ENCODE results near the gene APLP2. TPM values are rescaled to one million over a fixed set of nuclear protein-coding genes. Genes with fewer than 3 reads are reported as not detected.

Gene APLP2
- total and polyA plus RNA-seq, 4 donors = 190 to 337 (median 233) TPM

DNA sequence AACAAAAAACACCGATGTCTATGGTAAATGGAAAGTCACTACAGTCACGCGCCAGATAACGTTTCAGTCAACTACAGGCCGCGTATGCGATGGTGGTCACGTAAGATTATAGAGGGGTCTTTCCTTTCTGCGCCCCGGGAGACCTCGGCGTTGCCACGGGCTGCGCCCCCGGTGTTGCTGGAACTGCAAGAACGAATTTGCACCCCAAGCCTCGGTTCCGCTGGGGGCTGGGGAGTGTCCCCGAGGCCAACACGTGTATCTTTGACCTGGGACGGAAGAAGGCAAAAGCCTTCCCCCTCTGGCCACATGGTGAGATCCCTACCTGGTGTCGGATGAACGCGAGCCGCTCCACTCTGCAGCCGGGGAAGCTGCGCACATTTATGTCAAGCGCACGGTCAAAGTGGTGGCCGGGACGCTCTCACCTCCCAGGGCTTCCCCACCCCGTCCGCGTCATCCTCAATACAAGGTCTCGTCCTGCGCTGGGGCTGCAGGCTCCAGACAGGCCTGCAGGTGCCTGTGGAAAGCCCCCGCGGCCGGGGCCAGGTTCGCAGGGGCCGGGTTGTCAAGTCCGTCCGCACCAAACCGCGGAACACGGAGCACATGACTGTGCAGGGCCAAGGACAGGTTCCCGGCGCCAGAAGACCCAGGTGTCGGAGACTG lies 29.3 kb upstream of the APLP2 start:
- Histone ChIP-seq H3K9me3 (ENCODE audit: control insufficient read depth in 4 of 4, low read length in 3 of 4) (no peaks in the 10 kb centered on the region), H3K9ac (ENCODE audit: low read depth in 1 of 2, low read length in 2 of 2) (no peak overlapping the region), H3K4me3 (ENCODE audit: low read depth in 1 of 3, low read length in 3 of 3) (no peak overlapping the region), H3K4me1 (ENCODE audit: control insufficient read depth in 4 of 4, insufficient read depth in 4 of 4, low read length in 3 of 4) (no peaks in the 10 kb centered on the region), H3K36me3 (ENCODE audit: control insufficient read depth in 4 of 4, insufficient read depth in 3 of 4, low read depth in 1 of 4, low read length in 3 of 4) (no peaks in the 10 kb centered on the region), H3K27me3 (ENCODE audit: control insufficient read depth in 4 of 4, insufficient read depth in 4 of 4, low read length in 3 of 4) (no peaks in the 10 kb centered on the region), H3K27ac (ENCODE audit: low read depth in 1 of 2, low read length in 2 of 2) (no peak overlapping the region)
- TF ChIP-seq TAF1 (conservative IDR thresholded peaks at IDR 0.05) (no peak), JUND (IDR thresholded peaks at IDR 0.05) (no peak), FOXA2 (IDR thresholded peaks at IDR 0.05) (no peak), HNF4G (IDR thresholded peaks at IDR 0.05) (no peak), RXRA (IDR thresholded peaks at IDR 0.05) (no peak), HNF4A (conservative IDR thresholded peaks at IDR 0.05) (no peak), ATF3 (IDR thresholded peaks at IDR 0.05) (no peak), NR2F2 (IDR thresholded peaks at IDR 0.05) (no peak), FOXA1 (IDR thresholded peaks at IDR 0.05) (no peak), YY1 (IDR thresholded peaks at IDR 0.05) (no peak), RAD21 (IDR thresholded peaks at IDR 0.05) (no peak), REST (IDR thresholded peaks at IDR 0.05) (no peak), SP1 (IDR thresholded peaks at IDR 0.05) (no peak), ZBTB33 (IDR thresholded peaks at IDR 0.05) (no peak), GABPA (IDR thresholded peaks at IDR 0.05 in 1 of 2, conservative IDR thresholded peaks at IDR 0.05 in 1 of 2) (no peak), EGR1 (IDR thresholded peaks at IDR 0.05; ENCODE audit: low read depth in 2 of 2) (no peak)
- TF ChIP-seq, protein P1, sequence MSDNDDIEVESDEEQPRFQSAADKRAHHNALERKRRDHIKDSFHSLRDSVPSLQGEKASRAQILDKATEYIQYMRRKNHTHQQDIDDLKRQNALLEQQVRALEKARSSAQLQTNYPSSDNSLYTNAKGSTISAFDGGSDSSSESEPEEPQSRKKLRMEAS (IDR thresholded peaks at IDR 0.05) = no peak
- WGBS = 86% methylated on average over 49 of the region's 49 CpGs
- DNase-seq (ENCODE audit: low spot score) = no peak

- DNase-seq (ENCODE audit: low spot score) = no peak
- Histone ChIP-seq H3K4me1 (ENCODE audit: control insufficient read depth in 4 of 4, insufficient read depth in 4 of 4, low read length in 3 of 4) (no peaks in the 10 kb centered on the region), H3K27me3 (ENCODE audit: control insufficient read depth in 4 of 4, insufficient read depth in 4 of 4, low read length in 3 of 4) (no peaks in the 10 kb centered on the region), H3K36me3 (ENCODE audit: control insufficient read depth in 4 of 4, insufficient read depth in 3 of 4, low read depth in 1 of 4, low read length in 3 of 4) (no peaks in the 10 kb centered on the region), H3K9ac (ENCODE audit: low read depth in 1 of 2, low read length in 2 of 2) (no peak overlapping the region), H3K27ac (ENCODE audit: low read depth in 1 of 2, low read length in 2 of 2) (no peak overlapping the region), H3K9me3 (ENCODE audit: control insufficient read depth in 4 of 4, low read length in 3 of 4) (no peaks in the 10 kb centered on the region), H3K4me3 (ENCODE audit: low read depth in 1 of 3, low read length in 3 of 3) (no peak overlapping the region)
- no peak for TF ChIP-seq CTCF (IDR thresholded peaks at IDR 0.05; ENCODE audit: low read depth, low read length, missing input control)
- no peak for TF ChIP-seq FOXA1 (IDR thresholded peaks at IDR 0.05)
- no peak for TF ChIP-seq GABPA (IDR thresholded peaks at IDR 0.05 in 1 of 2, conservative IDR thresholded peaks at IDR 0.05 in 1 of 2)
- TF ChIP-seq HNF4G (IDR thresholded peaks at IDR 0.05) = no peak
- WGBS = 81% methylated on average over 16 of the region's 16 CpGs
These were observed 27.6 kb upstream of the APLP2 start for GRCh38 chr11:130042093-130042591.
